ENCODE measurements around the gene CACNG5.

The CACNG5 gene

GRCh38 chr17:66829386-66829864 lies 5.5 kb upstream of the CACNG5 start:
- no peak for DNase-seq

GRCh38 chr17:66829883-66830282 lies 5.0 kb upstream of the CACNG5 start:
- no peak for DNase-seq

- DNase-seq, result no peak
Measured at GRCh38 chr17:66830451-66830850, 4.5 kb upstream of the CACNG5 start.

- no peak for DNase-seq
Measured at GRCh38 chr17:66831383-66832210, 3.3 kb upstream of the CACNG5 start.

- DNase-seq, result no peak
Measured at GRCh38 chr17:66833201-66833600, 1.7 kb upstream of the CACNG5 start.

- no peak for DNase-seq
Measured at GRCh38 chr17:66834426-66834918, 445 bp upstream of the CACNG5 start.

GRCh38 chr17:66835476-66835875 lies 559 bp downstream of the CACNG5 start:
- no peak for DNase-seq

- no peak for DNase-seq
Measured at GRCh38 chr17:66836063-66837005, 1.4 kb downstream of the CACNG5 start.

GRCh38 chr17:66837226-66837625 lies 2.3 kb downstream of the CACNG5 start:
- DNase-seq, result no peak

GRCh38 chr17:66837885-66838665 lies 3.2 kb downstream of the CACNG5 start:
- no peak for DNase-seq

GRCh38 chr17:66839616-66840015 lies 4.7 kb downstream of the CACNG5 start:
- no peak for DNase-seq

- no peak for DNase-seq
Measured at GRCh38 chr17:66840061-66840460, 5.1 kb downstream of the CACNG5 start.

GRCh38 chr17:66841328-66841727 lies 6.4 kb downstream of the CACNG5 start:
- no peak for DNase-seq

- no peak for DNase-seq
Measured at GRCh38 chr17:66841744-66842143, 6.8 kb downstream of the CACNG5 start.

GRCh38 chr17:66842505-66842904 lies 7.6 kb downstream of the CACNG5 start:
- DNase-seq, result no peak

- no peak for DNase-seq
Measured at GRCh38 chr17:66842959-66843358, 8.0 kb downstream of the CACNG5 start.

- DNase-seq, result no peak
Measured at GRCh38 chr17:66843627-66844026, 8.7 kb downstream of the CACNG5 start.

- DNase-seq, result no peak
Measured at GRCh38 chr17:66847704-66848103, 12.8 kb downstream of the CACNG5 start.

GRCh38 chr17:66848496-66848895 lies 13.6 kb downstream of the CACNG5 start:
- no peak for DNase-seq

- DNase-seq, result no peak
Measured at GRCh38 chr17:66849032-66849655, 14.2 kb downstream of the CACNG5 start.

- no peak for DNase-seq
Measured at GRCh38 chr17:66849851-66850580, 15.1 kb downstream of the CACNG5 start.

Measured in cerebellar nuclear complex (tissue), 1 donor.